Retinal pigment epithelial cell (primary cell): ENCODE measurements around the gene C5orf22.
"Not testable (repeated sequence)": the region's sequence is repeated elsewhere in the genome, so short reads cannot be mapped to it uniquely, and the experiment has no call there.

Experiments
- DNase-seq: peaks from one replicate; pipeline ENCODE4 v3.0.0-alpha.2; 2010; ENCODE audit warnings: low read depth
- H3K4me3 ChIP-seq: 2 replicates; pipeline ENCODE4 v1.5.1; 2011; ENCODE audit warnings: mild to moderate bottlenecking, low read length, control low read depth, moderate library complexity
- TF ChIP-seq, protein P1 (sequence below): conservative IDR thresholded peaks from 2 replicates; pipeline ENCODE4 v1.5.1; 2011; ENCODE audit warnings: low read depth, low read length, control low read depth, inconsistent platforms

C5orf22 gene

DNA sequence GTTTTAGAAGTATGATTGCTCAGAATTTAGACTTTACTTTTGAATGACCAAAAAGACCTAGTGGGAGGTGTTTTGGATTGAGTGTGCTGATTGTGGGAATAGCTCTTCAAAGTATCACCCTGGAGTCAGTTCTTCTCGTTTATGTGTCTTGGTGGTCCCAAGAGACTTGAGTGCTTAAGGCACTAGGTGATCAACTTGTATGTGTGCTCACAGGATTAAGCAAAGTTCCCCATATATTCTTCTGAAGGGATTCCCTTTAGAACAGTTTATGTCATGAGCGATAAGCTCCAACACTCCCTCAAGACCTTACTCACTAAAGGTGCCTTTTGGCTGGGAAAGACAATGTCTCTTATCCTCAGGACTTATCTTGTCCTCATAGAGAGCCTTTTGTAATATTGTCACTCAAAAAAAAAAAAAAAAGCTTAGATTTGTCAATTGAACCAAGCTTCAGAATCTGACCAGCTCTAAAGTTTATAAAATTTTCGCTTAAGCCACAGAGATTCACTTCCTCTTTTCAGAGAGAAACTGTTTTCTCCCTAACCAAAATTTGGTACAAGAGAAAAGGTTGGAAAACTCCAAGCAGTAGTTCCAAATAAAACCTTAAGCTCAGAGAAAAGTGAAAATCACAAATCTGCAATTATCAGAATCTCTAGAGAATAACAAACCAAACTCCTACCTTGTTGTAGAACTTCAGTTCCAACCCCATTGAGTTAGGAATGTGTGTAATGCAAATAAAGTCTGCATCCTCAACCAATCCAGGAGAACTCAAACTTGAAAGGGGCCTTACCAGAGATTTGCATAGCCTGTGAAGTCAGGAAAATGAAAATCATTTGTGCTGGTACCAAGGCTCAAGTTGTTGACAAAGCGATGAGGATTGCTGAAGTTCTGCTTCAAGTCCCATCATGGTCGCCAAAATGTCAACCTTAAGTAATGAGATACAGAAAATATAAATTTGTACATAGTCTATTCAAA, 66.8 kb downstream of the C5orf22 start:
- no peak overlapping the region for H3K4me3 ChIP-seq
- no peak for DNase-seq
- TF ChIP-seq, protein P1, sequence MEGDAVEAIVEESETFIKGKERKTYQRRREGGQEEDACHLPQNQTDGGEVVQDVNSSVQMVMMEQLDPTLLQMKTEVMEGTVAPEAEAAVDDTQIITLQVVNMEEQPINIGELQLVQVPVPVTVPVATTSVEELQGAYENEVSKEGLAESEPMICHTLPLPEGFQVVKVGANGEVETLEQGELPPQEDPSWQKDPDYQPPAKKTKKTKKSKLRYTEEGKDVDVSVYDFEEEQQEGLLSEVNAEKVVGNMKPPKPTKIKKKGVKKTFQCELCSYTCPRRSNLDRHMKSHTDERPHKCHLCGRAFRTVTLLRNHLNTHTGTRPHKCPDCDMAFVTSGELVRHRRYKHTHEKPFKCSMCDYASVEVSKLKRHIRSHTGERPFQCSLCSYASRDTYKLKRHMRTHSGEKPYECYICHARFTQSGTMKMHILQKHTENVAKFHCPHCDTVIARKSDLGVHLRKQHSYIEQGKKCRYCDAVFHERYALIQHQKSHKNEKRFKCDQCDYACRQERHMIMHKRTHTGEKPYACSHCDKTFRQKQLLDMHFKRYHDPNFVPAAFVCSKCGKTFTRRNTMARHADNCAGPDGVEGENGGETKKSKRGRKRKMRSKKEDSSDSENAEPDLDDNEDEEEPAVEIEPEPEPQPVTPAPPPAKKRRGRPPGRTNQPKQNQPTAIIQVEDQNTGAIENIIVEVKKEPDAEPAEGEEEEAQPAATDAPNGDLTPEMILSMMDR: no peak

GRCh38 chr5:31602305-31602704, 70.2 kb downstream of the C5orf22 start:
- not testable (repeated sequence) for H3K4me3 ChIP-seq, DNase-seq

GRCh38 chr5:31604240-31604639, 72.1 kb downstream of the C5orf22 start:
- no peak for DNase-seq
- TF ChIP-seq, protein P1: no peak
- no peak overlapping the region for H3K4me3 ChIP-seq

DNA sequence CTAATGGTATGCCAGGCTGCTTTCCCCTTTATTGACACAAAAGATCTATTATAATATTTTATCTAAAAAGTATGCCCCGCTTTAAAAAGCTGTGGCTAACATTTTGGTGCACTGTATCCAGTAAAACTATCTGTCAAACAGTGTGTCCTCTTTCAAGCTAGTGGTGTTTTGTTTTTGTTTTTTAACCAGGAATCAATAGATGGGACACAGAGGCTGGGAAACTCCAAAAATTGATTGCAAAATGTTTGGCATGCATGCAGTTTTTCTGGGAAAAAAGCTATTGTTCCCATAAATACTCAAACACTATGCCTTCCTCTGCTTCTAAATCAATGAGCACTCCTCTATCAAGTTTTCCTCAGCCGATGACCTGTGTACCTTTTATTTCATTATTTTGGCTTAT, 72.5 kb downstream of the C5orf22 start:
- H3K4me3 ChIP-seq: no peak overlapping the region
- no peak for DNase-seq
- TF ChIP-seq, protein P1: no peak
